HepG2 (cell line): Measurements from ENCODE around the gene SPOCD1. TPM values are rescaled to one million over a fixed set of nuclear protein-coding genes. Genes with fewer than 3 reads are reported as not detected.

Source experiments
- ATAC-seq: fragments of 200-7000 bp; cut with Tn5 transposase; 3 replicates; pipeline ENCODE4 v1.9.1; 2020; ENCODE audit warnings: mild to moderate bottlenecking, moderate library complexity
- BruUV-seq: library from RNA; stranded (reverse); fragments of 400-500 nt; replicated peaks from 2 replicates; lab custom pipeline; 2021; lab: Mats Ljungman, UMichigan
- CTCF ChIA-PET: fragments of 300-600 bp; formaldehyde crosslinking; extraction: SDS; loops from one replicate; lab custom pipeline; 2021; ENCODE audit warnings: low total read pairs, inconsistent platforms, low intra/inter-chr PET ratio; lab: Yijun Ruan, JAX
- POLR2A ChIA-PET: fragments of 350-600 bp; sonication (Branson Sonifier 250); formaldehyde crosslinking; loops from one replicate; lab custom pipeline; 2020; ENCODE audit warnings: antibody characterized with exemption, inconsistent platforms; lab: Yijun Ruan, JAX
- DNase-seq: peaks from one replicate; pipeline ENCODE4 v3.0.0-alpha.2; 2015; ENCODE audit warnings: low spot score
- FAIRE-seq: peaks from 3 replicates; lab custom pipeline; 2011; peaks lifted over from hg19 to GRCh38; lab: Jason Lieb, UNC
- H2AFZ ChIP-seq: one replicate; pipeline ENCODE4 v1.6.1; 2011; ENCODE audit warnings: low read length, inconsistent platforms
- H3K27ac ChIP-seq: fragments of 300-600 bp; 3 replicates; pipeline ENCODE4 v1.8.0; 2011; ENCODE audit warnings: mixed run types, mild to moderate bottlenecking, mixed read lengths, low read length, inconsistent platforms; ENCODE audit not compliant: insufficient read depth; ENCODE audit errors: extremely low read length
- H3K27me3 ChIP-seq, 2 experiments: fragments of 200-600 bp in 1 of 2; 2 replicates in 1 of 2; 3 replicates in 1 of 2; pipeline versions ENCODE4 v1.6.0 to v1.8.0; 2011; ENCODE audit warnings: low read length in 2 of 2, mild to moderate bottlenecking in 2 of 2, moderate library complexity in 2 of 2, inconsistent platforms in 1 of 2; ENCODE audit not compliant: insufficient read depth in 2 of 2, control insufficient read depth in 1 of 2
- H3K36me3 ChIP-seq, 2 experiments: fragments of 200-600 bp in 1 of 2; replicated peaks in 1 of 2; 2 replicates in 1 of 2; 3 replicates in 1 of 2; pipeline versions ENCODE4 v1.5.1 to v1.8.0; 2011; ENCODE audit warnings: low read length in 2 of 2, inconsistent platforms in 1 of 2; ENCODE audit not compliant: insufficient read depth in 2 of 2, control insufficient read depth in 1 of 2
- H3K4me1 ChIP-seq: 2 replicates; pipeline ENCODE4 v1.5.1; 2012; ENCODE audit warnings: low read length, inconsistent platforms; ENCODE audit not compliant: insufficient read depth
- H3K4me2 ChIP-seq: 2 replicates; pipeline ENCODE4 v1.6.0; 2011; ENCODE audit warnings: low read depth, low read length, inconsistent platforms
- H3K4me3 ChIP-seq, 3 experiments: fragments of 200-600 bp in 1 of 3; sonication (generic), shearing (Covaris generic) in 1 of 3; replicated peaks in 1 of 3; 2 replicates each; pipeline ENCODE4 v1.5.1; 2011 to 2016; ENCODE audit warnings: low read length in 3 of 3, inconsistent platforms in 2 of 3, low read depth in 2 of 3, mild to moderate bottlenecking in 2 of 3, control low read depth in 1 of 3, mixed read lengths in 1 of 3; ENCODE audit not compliant: insufficient read depth in 1 of 3
- H3K79me2 ChIP-seq: one replicate; pipeline ENCODE4 v1.6.1; 2011; ENCODE audit warnings: low read length, inconsistent platforms; ENCODE audit not compliant: insufficient read depth
- H3K9ac ChIP-seq: 2 replicates; pipeline ENCODE4 v1.6.0; 2011; ENCODE audit warnings: mild to moderate bottlenecking, low read depth, low read length, inconsistent platforms; ENCODE audit not compliant: insufficient read depth
- H3K9me3 ChIP-seq: 2 replicates; pipeline ENCODE4 v1.5.1; 2012; ENCODE audit warnings: mild to moderate bottlenecking, low read length
- H4K20me1 ChIP-seq: 2 replicates; pipeline ENCODE4 v1.6.0; 2011; ENCODE audit warnings: inconsistent platforms, mild to moderate bottlenecking, low read length, moderate library complexity; ENCODE audit not compliant: insufficient read depth
- DNMT1 ChIP-seq: sonication (generic); formaldehyde crosslinking; IDR thresholded peaks from 2 replicates; pipeline ENCODE4 v1.5.1; 2020; ENCODE audit warnings: mild to moderate bottlenecking, missing genetic modification reagents
- KDM4B ChIP-seq: sonication (generic); formaldehyde crosslinking; IDR thresholded peaks from 2 replicates; pipeline ENCODE4 v1.4.0; 2020; ENCODE audit warnings: missing genetic modification reagents
- NCOA1 ChIP-seq: sonication (generic); formaldehyde crosslinking; IDR thresholded peaks from 2 replicates; pipeline ENCODE4 v1.9.0; 2021; ENCODE audit warnings: missing genetic modification reagents
- NFKBIZ ChIP-seq: IDR thresholded peaks from 2 replicates; pipeline ENCODE4 v1.6.1; 2018; ENCODE audit warnings: missing genetic modification reagents, missing compliant biosample characterization
- PPARG ChIP-seq: conservative IDR thresholded peaks from 2 replicates; pipeline ENCODE4 v1.6.1; 2016; ENCODE audit warnings: missing biosample characterization, missing genetic modification reagents
- SCMH1 ChIP-seq: sonication (generic); formaldehyde crosslinking; IDR thresholded peaks from 2 replicates; pipeline ENCODE4 v1.9.0; 2021; ENCODE audit warnings: missing genetic modification reagents, mild to moderate bottlenecking, borderline replicate concordance
- STAT5B ChIP-seq: sonication (generic); formaldehyde crosslinking; IDR thresholded peaks from 2 replicates; pipeline ENCODE4 v1.4.0; 2020; ENCODE audit warnings: missing genetic modification reagents
- TBX2 ChIP-seq: sonication (generic); formaldehyde crosslinking; IDR thresholded peaks from 2 replicates; pipeline ENCODE4 v1.5.0; 2020; ENCODE audit warnings: missing genetic modification reagents, mild to moderate bottlenecking, borderline replicate concordance
- ZBTB3 ChIP-seq: sonication (generic); formaldehyde crosslinking; IDR thresholded peaks from 2 replicates; pipeline ENCODE4 v1.4.0; 2020; ENCODE audit warnings: low read depth, mild to moderate bottlenecking, moderate library complexity, missing genetic modification reagents, borderline replicate concordance
- ZNF343 ChIP-seq: sonication (generic); formaldehyde crosslinking; IDR thresholded peaks from 2 replicates; pipeline ENCODE4 v1.4.0; 2020; ENCODE audit warnings: mild to moderate bottlenecking, missing genetic modification reagents
- ZNF44 ChIP-seq: sonication (generic); formaldehyde crosslinking; IDR thresholded peaks from 2 replicates; pipeline ENCODE4 v1.5.1; 2020; ENCODE audit warnings: mild to moderate bottlenecking, missing genetic modification reagents
- ZNF446 ChIP-seq: sonication (generic); formaldehyde crosslinking; IDR thresholded peaks from 2 replicates; pipeline ENCODE4 v1.5.0; 2020; ENCODE audit warnings: mild to moderate bottlenecking, missing genetic modification reagents
- ZNF547 ChIP-seq: sonication (generic); formaldehyde crosslinking; IDR thresholded peaks from 2 replicates; pipeline ENCODE4 v1.5.1; 2020; ENCODE audit warnings: mild to moderate bottlenecking, missing genetic modification reagents
- ZNF563 ChIP-seq: sonication (generic); formaldehyde crosslinking; IDR thresholded peaks from 2 replicates; pipeline ENCODE4 v1.8.0; 2022; ENCODE audit warnings: mild to moderate bottlenecking, moderate library complexity, missing genetic modification reagents
- WGBS: methylation state at CpG from one replicate; pipeline ENCODE4 v1.1.6; 2017; ENCODE audit warnings: low lambda C conversion rate; 5-methylcytosine and 5-hydroxymethylcytosine counted together
- in situ Hi-C: cut with HindIII; loops from 2 replicates; pipeline ENCODE4 v1.10.0; 2017; ENCODE audit warnings: low pct_unique_long_range_greater_than_20kb; ENCODE audit not compliant: extremely low pct_ligation_motif_present
- intact Hi-C: fragments of 100-400 bp; cut with micrococcal nuclease; formaldehyde crosslinking; loops from one replicate; pipeline ENCODE4 v1.10.0; 2022; ENCODE audit not compliant: unreplicated experiment
- polyA plus RNA-seq, 8 experiments: library from polyadenylated mRNA; depleted of rRNA in 3 of 8; stranded (reverse) in 7 of 8; unstranded in 1 of 8; fragments of >200 nt; fragmentation: Illumina TruSeq in 4 of 8; extraction: Trizol in 4 of 8; gene quantifications; 2 replicates each; pipeline versions ENCODE4 v1.2.1 to v1.2.3, GENCODE V29; 2011 to 2016; ENCODE audit warnings: low read depth in 4 of 8, missing spikeins in 1 of 8, mixed read lengths in 1 of 8; ENCODE audit not compliant: insufficient read depth in 1 of 8
- total RNA-seq, 5 experiments: library from RNA; depleted of rRNA; stranded (reverse); fragments of >200 nt; fragmentation: Illumina TruSeq; extraction: Trizol; gene quantifications; 2 replicates each; pipeline ENCODE4 v1.2.3, GENCODE V29; 2016; ENCODE audit warnings: low read depth in 1 of 5
- TF ChIP-seq, protein P1 (sequence below): sonication (generic); formaldehyde crosslinking; IDR thresholded peaks from 2 replicates; pipeline ENCODE4 v1.4.0; 2020; ENCODE audit warnings: missing genetic modification reagents, borderline replicate concordance
- TF ChIP-seq, protein P2 (sequence below), 2 experiments: sonication (generic) in 1 of 2; formaldehyde crosslinking in 1 of 2; IDR thresholded peaks; 2 replicates each; pipeline versions ENCODE4 v1.4.0 to v1.6.1; 2018 to 2020; ENCODE audit warnings: missing genetic modification reagents in 2 of 2, borderline replicate concordance in 1 of 2, low read depth in 1 of 2, mild to moderate bottlenecking in 1 of 2, missing biosample characterization in 1 of 2
- TF ChIP-seq, protein P3 (sequence below): sonication (generic); formaldehyde crosslinking; IDR thresholded peaks from 2 replicates; pipeline ENCODE4 v1.4.0; 2020; ENCODE audit warnings: mild to moderate bottlenecking, missing genetic modification reagents, borderline replicate concordance

The SPOCD1 gene
- total and polyA plus RNA-seq, 2 of the 13 experiments (the other 11 are each of a cell fraction or from before 2014, with no cell fraction given) = 0.24 to 0.29 TPM

DNA sequence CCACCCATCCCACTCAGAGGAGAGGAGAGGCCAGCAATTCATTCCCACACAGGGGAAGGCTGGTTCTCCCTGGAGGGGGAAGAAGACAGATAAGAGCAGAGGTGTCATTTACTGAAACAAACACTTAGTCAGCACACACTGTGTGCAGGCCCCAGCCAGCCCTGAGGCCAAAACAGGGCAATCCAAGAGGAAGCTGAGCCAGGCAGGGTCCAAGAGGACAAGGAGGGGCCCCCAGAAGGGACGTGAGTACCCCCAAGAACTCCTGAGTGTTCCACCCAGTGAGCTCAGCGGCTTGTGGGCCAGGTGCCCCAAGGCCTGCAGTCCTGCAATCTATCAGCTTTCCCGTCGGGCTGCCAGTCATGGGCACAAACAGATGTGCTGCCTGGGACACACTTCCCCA is 67.5 kb downstream of the SPOCD1 start (continued):
- TF ChIP-seq, protein P1, sequence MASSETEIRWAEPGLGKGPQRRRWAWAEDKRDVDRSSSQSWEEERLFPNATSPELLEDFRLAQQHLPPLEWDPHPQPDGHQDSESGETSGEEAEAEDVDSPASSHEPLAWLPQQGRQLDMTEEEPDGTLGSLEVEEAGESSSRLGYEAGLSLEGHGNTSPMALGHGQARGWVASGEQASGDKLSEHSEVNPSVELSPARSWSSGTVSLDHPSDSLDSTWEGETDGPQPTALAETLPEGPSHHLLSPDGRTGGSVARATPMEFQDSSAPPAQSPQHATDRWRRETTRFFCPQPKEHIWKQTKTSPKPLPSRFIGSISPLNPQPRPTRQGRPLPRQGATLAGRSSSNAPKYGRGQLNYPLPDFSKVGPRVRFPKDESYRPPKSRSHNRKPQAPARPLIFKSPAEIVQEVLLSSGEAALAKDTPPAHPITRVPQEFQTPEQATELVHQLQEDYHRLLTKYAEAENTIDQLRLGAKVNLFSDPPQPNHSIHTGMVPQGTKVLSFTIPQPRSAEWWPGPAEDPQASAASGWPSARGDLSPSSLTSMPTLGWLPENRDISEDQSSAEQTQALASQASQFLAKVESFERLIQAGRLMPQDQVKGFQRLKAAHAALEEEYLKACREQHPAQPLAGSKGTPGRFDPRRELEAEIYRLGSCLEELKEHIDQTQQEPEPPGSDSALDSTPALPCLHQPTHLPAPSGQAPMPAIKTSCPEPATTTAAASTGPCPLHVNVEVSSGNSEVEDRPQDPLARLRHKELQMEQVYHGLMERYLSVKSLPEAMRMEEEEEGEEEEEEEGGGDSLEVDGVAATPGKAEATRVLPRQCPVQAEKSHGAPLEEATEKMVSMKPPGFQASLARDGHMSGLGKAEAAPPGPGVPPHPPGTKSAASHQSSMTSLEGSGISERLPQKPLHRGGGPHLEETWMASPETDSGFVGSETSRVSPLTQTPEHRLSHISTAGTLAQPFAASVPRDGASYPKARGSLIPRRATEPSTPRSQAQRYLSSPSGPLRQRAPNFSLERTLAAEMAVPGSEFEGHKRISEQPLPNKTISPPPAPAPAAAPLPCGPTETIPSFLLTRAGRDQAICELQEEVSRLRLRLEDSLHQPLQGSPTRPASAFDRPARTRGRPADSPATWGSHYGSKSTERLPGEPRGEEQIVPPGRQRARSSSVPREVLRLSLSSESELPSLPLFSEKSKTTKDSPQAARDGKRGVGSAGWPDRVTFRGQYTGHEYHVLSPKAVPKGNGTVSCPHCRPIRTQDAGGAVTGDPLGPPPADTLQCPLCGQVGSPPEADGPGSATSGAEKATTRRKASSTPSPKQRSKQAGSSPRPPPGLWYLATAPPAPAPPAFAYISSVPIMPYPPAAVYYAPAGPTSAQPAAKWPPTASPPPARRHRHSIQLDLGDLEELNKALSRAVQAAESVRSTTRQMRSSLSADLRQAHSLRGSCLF (CRISPR knock-in tag) = no peak
- no peak for TF ChIP-seq PPARG (CRISPR knock-in tag)
- TF ChIP-seq NCOA1 = no peak
- no peak for TF ChIP-seq ZNF446 (CRISPR knock-in tag)
- TF ChIP-seq TBX2 = no peak
- TF ChIP-seq, all 625 proteins: peak for 0

DNA sequence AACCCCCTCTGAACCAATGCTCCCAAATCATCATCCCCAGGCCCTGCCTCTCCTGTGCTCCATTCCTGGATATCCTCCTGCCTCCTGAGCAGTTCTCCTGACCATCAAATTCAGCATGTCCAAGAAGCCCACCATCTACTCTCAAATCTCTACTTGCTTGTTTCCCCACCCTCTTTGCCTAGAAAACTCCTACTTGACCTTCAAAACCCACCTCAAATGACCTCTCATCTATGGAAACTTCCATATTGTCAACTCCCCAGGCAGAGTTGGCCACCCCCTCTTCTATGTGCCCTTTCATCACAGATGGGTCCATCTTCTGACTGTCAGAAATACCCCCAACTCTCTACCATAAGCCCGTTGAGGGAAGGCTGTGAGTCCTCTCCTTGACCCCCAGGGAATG is 68.5 kb downstream of the SPOCD1 start:
- Histone ChIP-seq H3K9me3 (no peaks in the 10 kb centered on the region), H4K20me1 (no peaks in the 10 kb centered on the region), H2AFZ (no peak overlapping the region), H3K79me2 (no peaks in the 10 kb centered on the region), H3K9ac (no peak overlapping the region), H3K4me3 (no peak overlapping the region), H3K27ac (no peak overlapping the region), H3K4me2 (no peak overlapping the region), H3K36me3 (no peaks in the 10 kb centered on the region), H3K4me1 (0 out of 2 replicates have a peak, but pooled peaks cover 7% of the 10 kb centered on the region), H3K27me3 (peaks cover 0 to 51% of the 10 kb centered on the region in 2 experiments; a peak in 3 of 5 replicates)
- ChIA-PET CTCF (no interaction called here), POLR2A (no interaction called here)
- ATAC-seq = no peak
- DNase-seq = no peak
- 0% methylated on average over 1 of the region's 1 CpG for WGBS
- TF ChIP-seq KDM4B (CRISPR knock-in tag) = no peak
- TF ChIP-seq ZNF563 (CRISPR knock-in tag) = no peak
- TF ChIP-seq STAT5B (CRISPR knock-in tag) = no peak
- TF ChIP-seq ZNF343 (CRISPR knock-in tag) = no peak
- TF ChIP-seq NFKBIZ (CRISPR knock-in tag) = no peak
- TF ChIP-seq, protein P2, sequence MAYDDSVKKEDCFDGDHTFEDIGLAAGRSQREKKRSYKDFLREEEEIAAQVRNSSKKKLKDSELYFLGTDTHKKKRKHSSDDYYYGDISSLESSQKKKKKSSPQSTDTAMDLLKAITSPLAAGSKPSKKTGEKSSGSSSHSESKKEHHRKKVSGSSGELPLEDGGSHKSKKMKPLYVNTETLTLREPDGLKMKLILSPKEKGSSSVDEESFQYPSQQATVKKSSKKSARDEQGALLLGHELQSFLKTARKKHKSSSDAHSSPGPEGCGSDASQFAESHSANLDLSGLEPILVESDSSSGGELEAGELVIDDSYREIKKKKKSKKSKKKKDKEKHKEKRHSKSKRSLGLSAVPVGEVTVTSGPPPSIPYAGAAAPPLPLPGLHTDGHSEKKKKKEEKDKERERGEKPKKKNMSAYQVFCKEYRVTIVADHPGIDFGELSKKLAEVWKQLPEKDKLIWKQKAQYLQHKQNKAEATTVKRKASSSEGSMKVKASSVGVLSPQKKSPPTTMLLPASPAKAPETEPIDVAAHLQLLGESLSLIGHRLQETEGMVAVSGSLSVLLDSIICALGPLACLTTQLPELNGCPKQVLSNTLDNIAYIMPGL (CRISPR knock-in tag; IDR thresholded peaks at IDR 0.05; ENCODE audit: borderline replicate concordance in 1 of 2, low read depth in 1 of 2) = no peak
- no peak for TF ChIP-seq ZNF547
- no peak for TF ChIP-seq DNMT1 (CRISPR knock-in tag)
- TF ChIP-seq SCMH1 = no peak
- TF ChIP-seq ZNF44 = no peak
- no peak for TF ChIP-seq ZBTB3
- TF ChIP-seq, protein P3, sequence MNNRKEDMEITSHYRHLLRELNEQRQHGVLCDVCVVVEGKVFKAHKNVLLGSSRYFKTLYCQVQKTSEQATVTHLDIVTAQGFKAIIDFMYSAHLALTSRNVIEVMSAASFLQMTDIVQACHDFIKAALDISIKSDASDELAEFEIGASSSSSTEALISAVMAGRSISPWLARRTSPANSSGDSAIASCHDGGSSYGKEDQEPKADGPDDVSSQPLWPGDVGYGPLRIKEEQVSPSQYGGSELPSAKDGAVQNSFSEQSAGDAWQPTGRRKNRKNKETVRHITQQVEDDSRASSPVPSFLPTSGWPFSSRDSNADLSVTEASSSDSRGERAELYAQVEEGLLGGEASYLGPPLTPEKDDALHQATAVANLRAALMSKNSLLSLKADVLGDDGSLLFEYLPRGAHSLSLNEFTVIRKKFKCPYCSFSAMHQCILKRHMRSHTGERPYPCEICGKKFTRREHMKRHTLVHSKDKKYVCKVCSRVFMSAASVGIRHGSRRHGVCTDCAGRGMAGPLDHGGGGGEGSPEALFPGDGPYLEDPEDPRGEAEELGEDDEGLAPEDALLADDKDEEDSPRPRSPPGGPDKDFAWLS (CRISPR knock-in tag) = no peak
- no TSS peak for BruUV-seq
- intact Hi-C loops (no loop called here), in situ Hi-C loops (no loop called here)
- FAIRE-seq = no peak
